Measurements from ENCODE around the gene TDRD7. TPM values are rescaled to one million over a fixed set of nuclear protein-coding genes. Genes with fewer than 3 reads are reported as not detected.

Gene TDRD7
- total RNA-seq, 3 donors from 2014 or later (not counting 1 experiment from before 2014, with no cell fraction given) = 9.8 to 16.4 (median 16.3) TPM

DNA sequence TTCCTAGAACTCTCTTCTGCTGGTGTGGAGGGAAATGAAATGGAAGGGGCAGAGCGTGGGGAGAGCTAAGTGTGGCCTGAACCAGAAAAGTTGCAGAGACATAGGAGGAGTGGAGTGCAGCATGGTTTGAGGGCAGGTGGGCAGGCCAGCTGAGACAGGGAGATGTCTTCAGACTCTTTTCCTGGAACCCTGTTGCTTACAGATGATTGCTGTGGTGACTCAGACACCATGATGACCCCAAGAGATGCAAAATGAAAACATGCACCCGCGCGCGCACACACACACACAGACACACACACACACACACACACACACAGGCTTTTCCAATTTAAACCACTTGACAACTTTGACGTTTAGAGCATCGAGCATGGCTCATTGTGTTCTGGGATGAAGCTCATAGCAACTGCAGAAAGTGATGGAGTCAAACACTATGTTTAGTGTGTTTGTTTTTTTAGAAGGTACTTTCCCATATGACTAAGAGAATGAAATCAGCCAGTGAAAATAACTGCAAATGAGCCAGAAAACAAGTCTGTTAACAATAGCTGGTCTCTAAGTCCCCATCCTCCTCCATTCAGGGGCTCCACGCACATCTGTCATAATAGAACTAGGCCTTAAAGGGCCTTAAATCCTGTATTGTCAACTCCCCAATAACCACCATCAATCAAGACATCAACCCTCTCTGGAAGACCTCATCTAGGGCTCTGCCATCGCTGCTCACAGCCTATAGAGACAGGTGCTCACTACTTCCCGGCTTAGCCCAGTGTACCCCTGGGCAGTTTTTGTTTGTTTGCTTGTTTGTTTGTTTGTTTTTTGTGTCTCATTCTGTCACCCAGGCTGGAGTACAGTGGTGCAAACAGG is 99.1 kb downstream of the TDRD7 start:
- H3K27me3 Mint-ChIP-seq (ENCODE audit: low read depth in 2 of 2) = peaks cover under 1 to 5% of the 10 kb centered on the region in 2 donors
- Histone ChIP-seq H3K4me1 (ENCODE audit: control insufficient read depth, insufficient read depth, low read length) (no peaks in the 10 kb centered on the region), H3K4me3 (ENCODE audit: low read length) (no peak overlapping the region), H3K27me3 (ENCODE audit: control insufficient read depth, insufficient read depth, low read length) (no peaks in the 10 kb centered on the region), H3K9me3 (ENCODE audit: control insufficient read depth, insufficient read depth, low read length) (no peaks in the 10 kb centered on the region), H3K27ac (ENCODE audit: low read length) (no peak overlapping the region), H3K36me3 (ENCODE audit: control insufficient read depth, insufficient read depth, low read length) (no peaks in the 10 kb centered on the region)
- TF ChIP-seq, protein P1, sequence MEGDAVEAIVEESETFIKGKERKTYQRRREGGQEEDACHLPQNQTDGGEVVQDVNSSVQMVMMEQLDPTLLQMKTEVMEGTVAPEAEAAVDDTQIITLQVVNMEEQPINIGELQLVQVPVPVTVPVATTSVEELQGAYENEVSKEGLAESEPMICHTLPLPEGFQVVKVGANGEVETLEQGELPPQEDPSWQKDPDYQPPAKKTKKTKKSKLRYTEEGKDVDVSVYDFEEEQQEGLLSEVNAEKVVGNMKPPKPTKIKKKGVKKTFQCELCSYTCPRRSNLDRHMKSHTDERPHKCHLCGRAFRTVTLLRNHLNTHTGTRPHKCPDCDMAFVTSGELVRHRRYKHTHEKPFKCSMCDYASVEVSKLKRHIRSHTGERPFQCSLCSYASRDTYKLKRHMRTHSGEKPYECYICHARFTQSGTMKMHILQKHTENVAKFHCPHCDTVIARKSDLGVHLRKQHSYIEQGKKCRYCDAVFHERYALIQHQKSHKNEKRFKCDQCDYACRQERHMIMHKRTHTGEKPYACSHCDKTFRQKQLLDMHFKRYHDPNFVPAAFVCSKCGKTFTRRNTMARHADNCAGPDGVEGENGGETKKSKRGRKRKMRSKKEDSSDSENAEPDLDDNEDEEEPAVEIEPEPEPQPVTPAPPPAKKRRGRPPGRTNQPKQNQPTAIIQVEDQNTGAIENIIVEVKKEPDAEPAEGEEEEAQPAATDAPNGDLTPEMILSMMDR (IDR thresholded peaks at IDR 0.05) = no peak
- H3K4me1 Mint-ChIP-seq = no peaks in the 10 kb centered on the region
- H3K9me3 Mint-ChIP-seq = no peaks in the 10 kb centered on the region
- 68% methylated on average over 10 of the region's 10 CpGs for WGBS (ENCODE audit: insufficient coverage)
- H3K4me3 Mint-ChIP-seq = no peak overlapping the region
- intact Hi-C loops (cut with micrococcal nuclease) = no loop called here
- no peaks in the 10 kb centered on the region for H3K36me3 Mint-ChIP-seq
- H3K27ac Mint-ChIP-seq = no peak overlapping the region
- ATAC-seq (no peak), DNase-seq (no peak)

DNA sequence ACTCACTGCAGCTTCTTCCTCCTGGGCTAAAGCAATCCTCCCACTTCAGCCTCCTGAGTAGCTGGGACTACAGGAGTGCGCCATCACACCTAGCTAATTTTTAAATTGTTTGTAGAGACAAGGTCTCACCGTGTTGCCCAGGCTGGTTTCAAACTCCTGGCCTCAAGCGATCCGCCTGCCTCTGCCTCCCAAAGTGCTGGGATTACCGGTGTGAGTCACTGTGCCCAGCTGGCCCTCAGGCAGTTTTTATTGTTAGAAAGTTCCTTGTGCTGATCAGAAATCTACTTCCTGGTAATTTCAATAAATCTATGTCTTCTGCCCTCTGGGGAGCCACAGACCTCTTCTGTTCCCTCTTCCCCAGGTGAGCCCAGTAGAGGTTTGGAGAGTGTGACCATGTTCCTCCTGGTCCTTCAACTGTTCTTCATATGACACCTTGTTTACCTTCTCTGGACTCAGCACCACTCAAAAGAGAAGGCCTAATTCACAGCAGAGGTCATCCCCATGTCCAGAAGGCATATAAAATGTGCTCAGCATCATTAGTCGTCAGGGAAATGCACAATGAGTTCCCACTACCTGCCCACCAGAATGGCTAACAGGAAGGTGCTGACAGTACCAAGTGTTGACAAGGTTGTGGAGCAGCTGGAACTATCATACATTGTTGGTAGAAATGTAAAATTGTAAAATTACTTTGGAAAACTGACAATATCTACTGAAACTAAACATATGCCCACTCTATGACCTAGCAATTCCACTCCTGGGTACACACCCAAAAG is 99.9 kb downstream of the TDRD7 start:
- H3K27ac Mint-ChIP-seq = no peak overlapping the region

DNA sequence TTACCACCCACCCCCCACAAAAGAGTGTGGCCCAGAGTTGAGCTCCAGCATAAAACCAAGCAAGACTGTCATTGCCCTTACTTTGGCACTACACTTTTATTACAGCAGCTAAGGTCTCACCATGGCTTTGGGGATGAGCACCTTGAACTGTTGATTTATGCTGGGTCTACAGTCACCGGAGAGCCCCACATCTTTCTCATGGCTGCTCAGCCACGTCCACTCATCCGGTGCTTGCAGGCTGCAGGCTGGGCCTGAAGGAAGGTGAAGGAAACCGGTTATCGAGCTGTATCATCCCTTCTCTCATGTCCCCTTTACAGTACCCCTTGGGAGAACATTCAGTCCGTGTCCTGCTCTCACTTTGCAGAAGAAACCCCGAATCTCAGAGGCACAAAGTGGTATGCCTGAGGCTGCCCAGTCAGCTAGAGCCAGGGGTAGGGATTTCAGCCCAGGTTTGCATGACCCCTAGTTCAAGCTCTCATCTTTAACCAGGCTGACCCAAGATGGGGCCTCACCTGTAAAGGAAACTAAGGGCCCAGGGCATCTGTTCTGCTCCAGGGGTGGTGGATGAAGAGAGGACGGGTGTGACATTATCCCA is 101.2 kb downstream of the TDRD7 start:
- Histone ChIP-seq H3K9me3 (ENCODE audit: control insufficient read depth, insufficient read depth, low read length) (no peaks in the 10 kb centered on the region), H3K4me3 (ENCODE audit: low read length) (no peak overlapping the region), H3K27me3 (ENCODE audit: control insufficient read depth, insufficient read depth, low read length) (no peaks in the 10 kb centered on the region), H3K27ac (ENCODE audit: low read length) (no peak overlapping the region), H3K36me3 (ENCODE audit: control insufficient read depth, insufficient read depth, low read length) (no peaks in the 10 kb centered on the region), H3K4me1 (ENCODE audit: control insufficient read depth, insufficient read depth, low read length) (no peaks in the 10 kb centered on the region)
- ATAC-seq = no peak
- 81% methylated on average over 8 of the region's 8 CpGs for WGBS (ENCODE audit: insufficient coverage)
- H3K4me1 Mint-ChIP-seq = no peaks in the 10 kb centered on the region
- H3K27ac Mint-ChIP-seq = no peak overlapping the region
- intact Hi-C loops (cut with micrococcal nuclease) = no loop called here
- no peak for DNase-seq
- no peaks in the 10 kb centered on the region for H3K36me3 Mint-ChIP-seq
- TF ChIP-seq, protein P1 (IDR thresholded peaks at IDR 0.05) = no peak
- no peak overlapping the region for H3K4me3 Mint-ChIP-seq
- peaks cover 18 to 21% of the 10 kb centered on the region in 2 donors for H3K27me3 Mint-ChIP-seq (ENCODE audit: low read depth in 2 of 2)
- H3K9me3 Mint-ChIP-seq = no peaks in the 10 kb centered on the region

More for the DNA sequence above, 99.9 kb downstream of the TDRD7 start:
- Histone ChIP-seq H3K4me1 (ENCODE audit: control insufficient read depth, insufficient read depth, low read length) (no peaks in the 10 kb centered on the region), H3K9me3 (ENCODE audit: control insufficient read depth, insufficient read depth, low read length) (no peaks in the 10 kb centered on the region), H3K27me3 (ENCODE audit: control insufficient read depth, insufficient read depth, low read length) (no peaks in the 10 kb centered on the region), H3K4me3 (ENCODE audit: low read length) (no peak overlapping the region), H3K27ac (ENCODE audit: low read length) (no peak overlapping the region), H3K36me3 (ENCODE audit: control insufficient read depth, insufficient read depth, low read length) (no peaks in the 10 kb centered on the region)
- DNase-seq (no peak), ATAC-seq (no peak)
- TF ChIP-seq, protein P1 (IDR thresholded peaks at IDR 0.05) = no peak
- Mint-ChIP-seq H3K9me3 (no peaks in the 10 kb centered on the region), H3K4me1 (no peaks in the 10 kb centered on the region), H3K36me3 (no peaks in the 10 kb centered on the region), H3K4me3 (no peak overlapping the region), H3K27me3 (ENCODE audit: low read depth in 2 of 2) (peaks cover 8 to 12% of the 10 kb centered on the region in 2 donors)
- 88% methylated on average over 6 of the region's 6 CpGs for WGBS (ENCODE audit: insufficient coverage)
- intact Hi-C loops (cut with micrococcal nuclease) = no loop called here
